SU-DHL-6 (cell line): Measurements from ENCODE around the gene LAMTOR5.

ENCODE experiments used
- CTCF ChIP-seq: fragments of 200-600 bp; sonication (generic); IDR thresholded peaks from one replicate; pipeline ENCODE4 v1.5.1; 2017; ENCODE audit warnings: antibody characterized with exemption, mild to moderate bottlenecking, low read length, moderate library complexity; ENCODE audit not compliant: insufficient read depth, poor library complexity, severe bottlenecking
- EZH2phosphoT487 ChIP-seq: fragments of 200-600 bp; sonication (generic), shearing (Covaris generic); conservative IDR thresholded peaks from 2 replicates; pipeline ENCODE4 v1.6.1; 2018; ENCODE audit warnings: mild to moderate bottlenecking, antibody characterized with exemption, low read length, moderate library complexity, mixed read lengths

- TF ChIP-seq CTCF = no peak
- no peak for TF ChIP-seq EZH2phosphoT487
These were observed 24.1 kb downstream of the LAMTOR5 start for GRCh38 chr1:110383251-110383990.
